Mucosa of descending colon (tissue), 3 donors: Measurements from ENCODE around the gene CLEC16A. TPM values are rescaled to one million over a fixed set of nuclear protein-coding genes. Genes with fewer than 3 reads are reported as not detected.

Experiments used
- ATAC-seq: fragments of 200-7000 bp; cut with Tn5 transposase; one replicate; pipeline ENCODE4 v1.9.1; 2020; ENCODE audit warnings: mild to moderate bottlenecking, moderate library complexity
- DNase-seq, 3 donors: peaks; one replicate each; pipeline ENCODE4 v3.0.0-alpha.2; 2020
- H3K36me3 ChIP-seq: fragments of 200-600 bp; one replicate; pipeline ENCODE4 v1.8.0; 2021; ENCODE audit warnings: low read depth, mild to moderate bottlenecking
- H3K4me1 ChIP-seq: fragments of 200-600 bp; one replicate; pipeline ENCODE4 v1.8.0; 2021; ENCODE audit warnings: low read depth, mild to moderate bottlenecking
- H3K4me3 ChIP-seq: fragments of 200-600 bp; one replicate; pipeline ENCODE4 v1.8.0; 2021; ENCODE audit warnings: mild to moderate bottlenecking
- H3K9me3 ChIP-seq: fragments of 200-600 bp; one replicate; pipeline ENCODE4 v1.8.0; 2021; ENCODE audit warnings: mild to moderate bottlenecking
- intact Hi-C, 2 donors: fragments of 100-400 bp; cut with DNase I in 1 of 2; cut with micrococcal nuclease in 1 of 2; formaldehyde crosslinking; loops; one replicate each; pipeline versions ENCODE4 v1.11.0 to v1.11.1; 2022; cut with DNase I, micrococcal nuclease
- total RNA-seq, 3 donors: library from RNA; stranded (reverse); fragmentation: NEBNext Ultra II Directional in 2 of 3; extraction: Animal tissue kit (Norgen Biotek cat#: 25700) in 2 of 3; gene quantifications; one replicate each; pipeline versions ENCODE4 v1.2.1 to v1.2.4, GENCODE V29; 2021 to 2023
- TF ChIP-seq, protein P1 (sequence below): fragments of 200-600 bp; IDR thresholded peaks from one replicate; pipeline ENCODE4 v1.8.0; 2022; ENCODE audit warnings: antibody characterized with exemption, mild to moderate bottlenecking
- donor health status: DM: no; HTN: no; CAD: no; lungs with moderate emphysema.
- donor health status: DM: no; HTN: no; CAD: no.
- donor health status: DM: no; HTN: yes; CAD: no.

CLEC16A gene
- total RNA-seq, 3 donors from 2014 or later: 30.3 to 38.1 (median 37.1) TPM

DNA sequence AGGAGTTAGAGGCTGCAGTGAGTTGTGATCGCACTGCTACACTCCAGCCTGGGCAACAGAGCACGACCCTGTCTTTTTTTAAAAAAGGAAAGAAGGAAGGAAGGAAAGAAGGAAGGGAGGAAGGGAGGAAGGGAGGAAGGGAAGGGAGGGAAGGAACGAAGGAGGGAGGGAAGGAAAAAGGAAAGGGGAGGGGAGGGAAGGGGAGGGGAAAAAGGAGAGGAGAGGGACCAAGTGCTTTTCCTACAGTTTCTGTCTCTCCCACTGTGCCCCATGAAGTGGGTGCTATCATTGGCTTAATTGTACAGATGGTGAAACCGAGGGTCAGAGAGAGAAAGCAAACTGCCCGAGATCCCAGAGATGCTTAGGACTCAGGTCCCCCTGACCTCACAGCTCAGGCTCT lies 254.0 kb downstream of the CLEC16A start:
- ATAC-seq: no peak
- Histone ChIP-seq H3K4me3 (no peak overlapping the region), H3K4me1 (no peaks in the 10 kb centered on the region), H3K36me3 (no peaks in the 10 kb centered on the region), H3K9me3 (no peaks in the 10 kb centered on the region)
- intact Hi-C loops: no loop called here
- DNase-seq: no peak
- TF ChIP-seq, protein P1, sequence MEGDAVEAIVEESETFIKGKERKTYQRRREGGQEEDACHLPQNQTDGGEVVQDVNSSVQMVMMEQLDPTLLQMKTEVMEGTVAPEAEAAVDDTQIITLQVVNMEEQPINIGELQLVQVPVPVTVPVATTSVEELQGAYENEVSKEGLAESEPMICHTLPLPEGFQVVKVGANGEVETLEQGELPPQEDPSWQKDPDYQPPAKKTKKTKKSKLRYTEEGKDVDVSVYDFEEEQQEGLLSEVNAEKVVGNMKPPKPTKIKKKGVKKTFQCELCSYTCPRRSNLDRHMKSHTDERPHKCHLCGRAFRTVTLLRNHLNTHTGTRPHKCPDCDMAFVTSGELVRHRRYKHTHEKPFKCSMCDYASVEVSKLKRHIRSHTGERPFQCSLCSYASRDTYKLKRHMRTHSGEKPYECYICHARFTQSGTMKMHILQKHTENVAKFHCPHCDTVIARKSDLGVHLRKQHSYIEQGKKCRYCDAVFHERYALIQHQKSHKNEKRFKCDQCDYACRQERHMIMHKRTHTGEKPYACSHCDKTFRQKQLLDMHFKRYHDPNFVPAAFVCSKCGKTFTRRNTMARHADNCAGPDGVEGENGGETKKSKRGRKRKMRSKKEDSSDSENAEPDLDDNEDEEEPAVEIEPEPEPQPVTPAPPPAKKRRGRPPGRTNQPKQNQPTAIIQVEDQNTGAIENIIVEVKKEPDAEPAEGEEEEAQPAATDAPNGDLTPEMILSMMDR: no peak

DNA sequence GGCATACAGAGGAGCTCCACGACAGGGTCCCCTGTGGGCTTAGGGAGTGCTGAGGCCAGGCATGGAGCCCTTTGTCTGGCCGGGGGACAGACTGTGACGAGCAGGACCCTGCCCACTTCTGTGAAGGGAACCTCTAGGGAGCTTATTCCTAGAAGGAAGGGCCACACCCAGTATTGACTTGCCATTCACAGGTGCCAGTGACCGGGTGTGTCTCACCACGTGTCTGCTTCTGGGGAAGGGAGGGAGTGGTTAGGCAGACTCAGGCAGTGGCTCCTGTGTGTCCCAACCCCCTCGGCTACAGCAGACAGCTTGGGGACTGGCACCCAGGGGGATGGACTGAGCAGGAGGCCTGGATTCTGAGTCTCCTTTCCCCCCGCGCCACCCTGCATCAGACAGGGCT lies 254.5 kb downstream of the CLEC16A start:
- peak; percentile 98 for ATAC-seq

DNA sequence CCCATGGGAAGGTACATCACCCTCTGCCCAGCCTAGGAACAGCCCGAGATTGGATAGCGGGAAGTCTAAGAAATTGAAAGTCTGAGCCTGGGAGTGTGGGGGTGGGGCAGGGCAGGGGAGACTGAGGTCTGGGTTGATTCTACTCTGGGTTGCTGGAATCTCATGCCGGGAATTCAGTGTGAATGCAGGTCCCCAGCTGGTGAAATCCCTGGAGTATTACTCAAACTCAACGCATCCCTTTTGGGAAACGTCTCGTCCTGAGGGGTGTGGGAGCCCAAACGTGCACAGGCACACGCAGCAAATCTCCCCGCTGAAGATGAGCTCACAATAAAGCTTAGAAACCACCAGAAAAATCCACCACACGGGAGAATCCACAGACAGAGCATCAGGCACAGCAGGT lies 256.2 kb downstream of the CLEC16A start:
- DNase-seq (no peak), ATAC-seq (no peak)
- no peaks in the 10 kb centered on the region for H3K9me3 ChIP-seq
- peaks cover 5% of the 10 kb centered on the region for H3K4me1 ChIP-seq
- TF ChIP-seq, protein P1: no peak
- no peak overlapping the region for H3K4me3 ChIP-seq
- no peaks in the 10 kb centered on the region for H3K36me3 ChIP-seq
- intact Hi-C loops: no loop called here

More for the DNA sequence above, 254.5 kb downstream of the CLEC16A start:
- peak; percentile 79 to 86 (median 85) for DNase-seq
- H3K9me3 ChIP-seq: no peaks in the 10 kb centered on the region
- no peaks in the 10 kb centered on the region for H3K4me1 ChIP-seq
- no peaks in the 10 kb centered on the region for H3K36me3 ChIP-seq
- TF ChIP-seq, protein P1: no peak
- intact Hi-C loops: no loop called here
- no peak overlapping the region for H3K4me3 ChIP-seq

- no peak for DNase-seq
- Histone ChIP-seq H3K4me3 (no peak overlapping the region), H3K9me3 (no peaks in the 10 kb centered on the region), H3K36me3 (no peaks in the 10 kb centered on the region), H3K4me1 (peaks cover 14% of the 10 kb centered on the region)
- TF ChIP-seq, protein P1: no peak
- no peak for ATAC-seq
- intact Hi-C loops: no loop called here
Measured at GRCh38 chr16:11201498-11202259, 257.3 kb downstream of the CLEC16A start.

GRCh38 chr16:11202260-11203091 lies 258.1 kb downstream of the CLEC16A start:
- H3K4me3 ChIP-seq: no peak overlapping the region
- no peak for ATAC-seq
- no peak for DNase-seq
- peaks cover under 1% of the 10 kb centered on the region for H3K9me3 ChIP-seq
- intact Hi-C loops: no loop called here
- TF ChIP-seq, protein P1: no peak
- no peaks in the 10 kb centered on the region for H3K36me3 ChIP-seq
- peaks cover 14% of the 10 kb centered on the region for H3K4me1 ChIP-seq
